Astrocyte of the hippocampus (primary cell): ENCODE data around the gene TRAFD1.

Experiments
- DNase-seq: peaks from one replicate; pipeline ENCODE4 v3.0.0; 2011; ENCODE audit warnings: low read depth, low spot score

Gene TRAFD1

GRCh38 chr12:112115259-112116045 lies 9.9 kb upstream of the TRAFD1 start:
- no peak for DNase-seq

- peak; percentile 92 for DNase-seq
Measured at GRCh38 chr12:112116232-112117060, 8.9 kb upstream of the TRAFD1 start.

- DNase-seq: no peak
Measured at GRCh38 chr12:112117685-112118084, 7.7 kb upstream of the TRAFD1 start.

- DNase-seq: peak; percentile 81
Measured at GRCh38 chr12:112121780-112122565, 3.4 kb upstream of the TRAFD1 start.

- DNase-seq: peak; percentile 17
Measured at GRCh38 chr12:112122823-112123690, 2.3 kb upstream of the TRAFD1 start.

GRCh38 chr12:112124918-112125249 lies 476 bp upstream of the TRAFD1 start:
- DNase-seq: no peak

GRCh38 chr12:112126000-112126438 lies 659 bp downstream of the TRAFD1 start:
- no peak for DNase-seq

GRCh38 chr12:112126911-112127310 lies 1.6 kb downstream of the TRAFD1 start:
- DNase-seq: peak; percentile 7

- no peak for DNase-seq
Measured at GRCh38 chr12:112130441-112130998, 5.2 kb downstream of the TRAFD1 start.

GRCh38 chr12:112131686-112132085 lies 6.3 kb downstream of the TRAFD1 start:
- no peak for DNase-seq

GRCh38 chr12:112133418-112133817 lies 8.1 kb downstream of the TRAFD1 start:
- DNase-seq: no peak

- DNase-seq: no peak
Measured at GRCh38 chr12:112134731-112135130, 9.4 kb downstream of the TRAFD1 start.

GRCh38 chr12:112140728-112141127 lies 15.4 kb downstream of the TRAFD1 start:
- no peak for DNase-seq

GRCh38 chr12:112146123-112146522 lies 20.8 kb downstream of the TRAFD1 start:
- no peak for DNase-seq

GRCh38 chr12:112148031-112148513 lies 22.7 kb downstream of the TRAFD1 start:
- DNase-seq: peak; percentile 84

- no peak for DNase-seq
Measured at GRCh38 chr12:112149596-112149995, 24.2 kb downstream of the TRAFD1 start.

- no peak for DNase-seq
Measured at GRCh38 chr12:112151766-112152541, 26.6 kb downstream of the TRAFD1 start.

GRCh38 chr12:112153181-112153892 lies 28.0 kb downstream of the TRAFD1 start:
- no peak for DNase-seq

- no peak for DNase-seq
Measured at GRCh38 chr12:112153893-112154219, 28.5 kb downstream of the TRAFD1 start.
